OCI-LY1 (cell line): ENCODE results near the gene PRR14.

ENCODE experiments used
- H2AFZ ChIP-seq: fragments of 200-600 bp; sonication (generic), shearing (Covaris generic); 2 replicates; pipeline ENCODE4 v1.6.0; 2014; ENCODE audit warnings: antibody characterized with exemption, mild to moderate bottlenecking, low read length
- H3F3A ChIP-seq: fragments of 200-600 bp; sonication (generic), shearing (Covaris generic); 2 replicates; pipeline ENCODE4 v1.6.0; 2014; ENCODE audit warnings: mild to moderate bottlenecking, antibody characterized with exemption, low read length, moderate library complexity; ENCODE audit not compliant: insufficient read depth
- H3K27ac ChIP-seq: fragments of 200-600 bp; sonication (generic); 2 replicates; pipeline ENCODE4 v1.5.1; 2014; ENCODE audit warnings: low read length, mixed run types, mild to moderate bottlenecking, low read depth; ENCODE audit not compliant: poor library complexity, severe bottlenecking
- H3K27me3 ChIP-seq: fragments of 200-600 bp; sonication (generic); 2 replicates; pipeline ENCODE4 v1.6.0; 2014; ENCODE audit warnings: antibody characterized with exemption, mild to moderate bottlenecking, low read length, moderate library complexity; ENCODE audit not compliant: insufficient read depth
- H3K36me3 ChIP-seq: fragments of 200-600 bp; sonication (generic); 2 replicates; pipeline ENCODE4 v1.6.1; 2014; ENCODE audit warnings: mild to moderate bottlenecking, antibody characterized with exemption, low read length, moderate library complexity, mixed read lengths; ENCODE audit not compliant: insufficient read depth
- H3K4me1 ChIP-seq: fragments of 200-600 bp; sonication (generic); 2 replicates; pipeline ENCODE4 v1.5.1; 2014; ENCODE audit warnings: mild to moderate bottlenecking, low read length, moderate library complexity; ENCODE audit not compliant: insufficient read depth, severe bottlenecking
- H3K4me2 ChIP-seq: fragments of 200-600 bp; sonication (generic), shearing (Covaris generic); 2 replicates; pipeline ENCODE4 v1.6.1; 2014; ENCODE audit warnings: low read length
- H3K4me3 ChIP-seq: fragments of 200-600 bp; sonication (generic); 2 replicates; pipeline ENCODE4 v1.5.1; 2014; ENCODE audit warnings: low read length, low read depth, mild to moderate bottlenecking, mixed read lengths; ENCODE audit not compliant: poor library complexity, severe bottlenecking
- H3K79me2 ChIP-seq: fragments of 200-600 bp; shearing (Covaris generic); 2 replicates; pipeline ENCODE4 v1.6.1; 2016; ENCODE audit warnings: mixed run types, low read length, mixed read lengths; ENCODE audit not compliant: insufficient read depth
- H3K9ac ChIP-seq: fragments of 200-600 bp; sonication (generic), shearing (Covaris generic); 2 replicates; pipeline ENCODE4 v1.6.1; 2014; ENCODE audit warnings: mild to moderate bottlenecking, low read length, mixed read lengths
- H3K9me2 ChIP-seq: fragments of 200-600 bp; sonication (generic), shearing (Covaris generic); 2 replicates; pipeline ENCODE4 v1.6.1; 2014; ENCODE audit warnings: low read depth, mild to moderate bottlenecking, low read length, mixed read lengths
- H3K9me3 ChIP-seq: fragments of 200-600 bp; shearing (Covaris generic); 2 replicates; pipeline ENCODE4 v1.6.1; 2014; ENCODE audit warnings: low read length, mixed read lengths
- H4K20me1 ChIP-seq: fragments of 200-600 bp; sonication (generic), shearing (Covaris generic); 2 replicates; pipeline ENCODE4 v1.6.0; 2016; ENCODE audit warnings: mild to moderate bottlenecking, low read length; ENCODE audit not compliant: insufficient read depth
- CTCF ChIP-seq: fragments of 200-600 bp; sonication (generic), shearing (Covaris generic); IDR thresholded peaks from 2 replicates; pipeline ENCODE4 v1.5.1; 2017; ENCODE audit warnings: mild to moderate bottlenecking, antibody characterized with exemption, low read length, moderate library complexity, mixed read lengths
- EZH2 ChIP-seq: fragments of 200-600 bp; sonication (generic), shearing (Covaris generic); IDR thresholded peaks from 2 replicates; pipeline ENCODE4 v1.8.0; 2017; ENCODE audit warnings: borderline replicate concordance, mixed run types, mild to moderate bottlenecking, antibody characterized with exemption, low read length, moderate library complexity, mixed read lengths

Gene PRR14

GRCh38 chr16:30652005-30652296, 1.2 kb downstream of the PRR14 start:
- no peak for TF ChIP-seq EZH2
- no peak for TF ChIP-seq CTCF
- Histone ChIP-seq H3K27ac (peak overlapping the region; percentile 78), H3K27me3 (no peaks in the 10 kb centered on the region), H3K79me2 (no peaks in the 10 kb centered on the region), H3K9ac (peak overlapping the region; percentile 97), H3K4me3 (peak overlapping the region; percentile 86), H3F3A (no peaks in the 10 kb centered on the region), H4K20me1 (no peaks in the 10 kb centered on the region), H3K9me3 (no peaks in the 10 kb centered on the region), H3K4me1 (peaks cover 18% of the 10 kb centered on the region), H2AFZ (no peak overlapping the region), H3K36me3 (peaks cover 42% of the 10 kb centered on the region), H3K9me2 (no peaks in the 10 kb centered on the region), H3K4me2 (peak overlapping the region; percentile 97)

- Histone ChIP-seq H3K9me2 (no peaks in the 10 kb centered on the region), H3K4me2 (no peak overlapping the region), H3F3A (no peaks in the 10 kb centered on the region), H3K27me3 (no peaks in the 10 kb centered on the region), H3K4me3 (no peak overlapping the region), H3K9ac (no peak overlapping the region; the same call in 1 of the 2 replicates), H3K4me1 (peaks cover 26% of the 10 kb centered on the region), H4K20me1 (no peaks in the 10 kb centered on the region), H3K36me3 (peaks cover 48% of the 10 kb centered on the region), H3K27ac (no peak overlapping the region), H3K9me3 (no peaks in the 10 kb centered on the region), H3K79me2 (no peaks in the 10 kb centered on the region), H2AFZ (no peak overlapping the region)
- TF ChIP-seq EZH2 (no peak), CTCF (no peak)
Observed at GRCh38 chr16:30652718-30653117, 2.0 kb downstream of the PRR14 start.

GRCh38 chr16:30654856-30655255, 4.1 kb downstream of the PRR14 start:
- H3K4me1 ChIP-seq: peaks cover 22% of the 10 kb centered on the region

More at GRCh38 chr16:30654856-30655255, 4.1 kb downstream of the PRR14 start:
- Histone ChIP-seq H3K9me2 (no peaks in the 10 kb centered on the region), H3K36me3 (peaks cover 48% of the 10 kb centered on the region), H2AFZ (no peak overlapping the region), H3K27ac (no peak overlapping the region), H3K79me2 (no peaks in the 10 kb centered on the region), H3K4me2 (no peak overlapping the region), H3K9ac (no peak overlapping the region), H3K27me3 (no peaks in the 10 kb centered on the region), H3K4me3 (no peak overlapping the region), H3F3A (no peaks in the 10 kb centered on the region), H3K9me3 (no peaks in the 10 kb centered on the region), H4K20me1 (no peaks in the 10 kb centered on the region)
- no peak for TF ChIP-seq CTCF
- TF ChIP-seq EZH2: no peak
